SK-N-SH (cell line): ENCODE measurements around the gene ID4. TPM values are rescaled to one million over a fixed set of nuclear protein-coding genes. Genes with fewer than 3 reads are reported as not detected.

Experiments
- CTCF ChIA-PET: fragments of 300-600, 350-600 bp; formaldehyde crosslinking; extraction: SDS; loops from one replicate; lab custom pipeline; 2021; lab: Yijun Ruan, JAX
- POLR2A ChIA-PET: fragments of 350-600 bp; sonication (Branson Sonifier 250); formaldehyde crosslinking; extraction: SDS; loops from one replicate; lab custom pipeline; 2020; ENCODE audit warnings: antibody characterized with exemption, inconsistent platforms; lab: Yijun Ruan, JAX
- DNase-seq: peaks from one replicate; pipeline ENCODE4 v3.0.0; 2012
- H2AFZ ChIP-seq: fragments of 200-600 bp; sonication (generic); 2 replicates; pipeline ENCODE4 v1.8.1; 2016; ENCODE audit warnings: antibody characterized with exemption, mild to moderate bottlenecking, low read depth
- H3F3A ChIP-seq: fragments of 200-600 bp; sonication (generic); replicated peaks from 2 replicates; pipeline ENCODE3; 2016; ENCODE audit warnings: antibody characterized with exemption, mild to moderate bottlenecking; ENCODE audit not compliant: insufficient read depth
- H3K27ac ChIP-seq, 2 experiments: fragments of 200-500 bp in 1 of 2; fragments of 200-600 bp in 1 of 2; sonication (Bioruptor generic) in 1 of 2; sonication (generic), shearing (Covaris generic) in 1 of 2; 2 replicates each; pipeline versions ENCODE4 v1.5.1 to v1.6.1; 2014 to 2016; ENCODE audit warnings: low read depth in 2 of 2, inconsistent platforms in 1 of 2, low read length in 1 of 2, mild to moderate bottlenecking in 1 of 2, mixed read lengths in 1 of 2
- H3K27me3 ChIP-seq: fragments of 200-600 bp; sonication (generic), shearing (Covaris generic); 2 replicates; pipeline ENCODE4 v1.6.1; 2016; ENCODE audit warnings: mixed run types; ENCODE audit not compliant: insufficient read depth
- H3K36me3 ChIP-seq, 2 experiments: fragments of 200-500 bp in 1 of 2; fragments of 200-600 bp in 1 of 2; sonication (Bioruptor generic) in 1 of 2; sonication (generic) in 1 of 2; replicated peaks in 1 of 2; 2 replicates each; pipeline versions ENCODE3 to v1.5.1; 2014 to 2016; ENCODE audit warnings: low read length in 1 of 2, mild to moderate bottlenecking in 1 of 2; ENCODE audit not compliant: insufficient read depth in 2 of 2, control insufficient read depth in 1 of 2
- H3K4me1 ChIP-seq, 2 experiments: fragments of 200-500 bp in 1 of 2; fragments of 200-600 bp in 1 of 2; sonication (Bioruptor generic) in 1 of 2; sonication (generic), shearing (Covaris generic) in 1 of 2; 2 replicates each; pipeline versions ENCODE4 v1.5.1 to v1.6.1; 2014 to 2016; ENCODE audit warnings: low read depth in 1 of 2, low read length in 1 of 2, mixed run types in 1 of 2; ENCODE audit not compliant: insufficient read depth in 2 of 2, control insufficient read depth in 1 of 2
- H3K4me2 ChIP-seq: fragments of 200-600 bp; sonication (generic), shearing (Covaris generic); 2 replicates; pipeline ENCODE4 v1.6.1; 2017; ENCODE audit warnings: mixed run types
- H3K4me3 ChIP-seq, 2 experiments: fragments of 200-500 bp in 1 of 2; fragments of 200-600 bp in 1 of 2; sonication (Bioruptor generic) in 1 of 2; sonication (generic), shearing (Covaris generic) in 1 of 2; 2 replicates each; pipeline versions ENCODE4 v1.5.1 to v1.8.1; 2014 to 2016; ENCODE audit warnings: low read depth in 2 of 2, inconsistent platforms in 1 of 2, low read length in 1 of 2, mild to moderate bottlenecking in 1 of 2, mixed read lengths in 1 of 2, moderate library complexity in 1 of 2
- H3K79me2 ChIP-seq: fragments of 200-600 bp; sonication (generic); 2 replicates; pipeline ENCODE4 v1.8.1; 2017; ENCODE audit warnings: mild to moderate bottlenecking; ENCODE audit not compliant: insufficient read depth
- H3K9ac ChIP-seq: fragments of 200-600 bp; sonication (generic); 2 replicates; pipeline ENCODE4 v1.6.1; 2017; ENCODE audit warnings: mixed run types
- H3K9me2 ChIP-seq: fragments of 200-600 bp; sonication (generic); 2 replicates; pipeline ENCODE4 v1.6.1; 2017; ENCODE audit warnings: mixed run types
- H3K9me3 ChIP-seq: fragments of 200-600 bp; sonication (generic); 2 replicates; pipeline ENCODE4 v1.6.1; 2017; ENCODE audit warnings: mixed run types, mild to moderate bottlenecking, moderate library complexity
- H4K20me1 ChIP-seq: fragments of 200-600 bp; sonication (generic); 2 replicates; pipeline ENCODE4 v1.6.1; 2017; ENCODE audit warnings: mild to moderate bottlenecking, mixed run types; ENCODE audit not compliant: insufficient read depth
- EP300 ChIP-seq, 2 experiments: IDR thresholded peaks; 2 replicates each; pipeline versions ENCODE4 v1.4.0 to v1.6.1; 2012; ENCODE audit warnings: borderline replicate concordance in 1 of 2, low read depth in 1 of 2, low read length in 1 of 2
- EZH2phosphoT487 ChIP-seq: fragments of 200-600 bp; sonication (generic); IDR thresholded peaks from 2 replicates; pipeline ENCODE4 v1.6.1; 2017; ENCODE audit warnings: low read depth, mixed run types, mild to moderate bottlenecking, antibody characterized with exemption, moderate library complexity, borderline replicate concordance
- FOSL2 ChIP-seq: IDR thresholded peaks from 2 replicates; pipeline ENCODE4 v1.4.0; 2012; ENCODE audit warnings: low read depth, mild to moderate bottlenecking, moderate library complexity, borderline replicate concordance
- FOXJ3 ChIP-seq: sonication (generic); formaldehyde crosslinking; IDR thresholded peaks from 2 replicates; pipeline ENCODE4 v1.5.1; 2020; ENCODE audit warnings: mild to moderate bottlenecking, missing genetic modification reagents
- FOXM1 ChIP-seq: IDR thresholded peaks from 2 replicates; pipeline ENCODE4 v1.4.0; 2012; ENCODE audit warnings: low read depth, mild to moderate bottlenecking
- MAX ChIP-seq: IDR thresholded peaks from 2 replicates; pipeline ENCODE4 v1.4.0; 2012; ENCODE audit warnings: low read depth
- MEF2A ChIP-seq: IDR thresholded peaks from 2 replicates; pipeline ENCODE4 v1.4.0; 2012; ENCODE audit warnings: low read depth, borderline replicate concordance
- MXI1 ChIP-seq: IDR thresholded peaks from 2 replicates; pipeline ENCODE4 v1.6.1; 2012; ENCODE audit warnings: mild to moderate bottlenecking, low read depth, low read length, improper control_type of control experiment
- NRF1 ChIP-seq: IDR thresholded peaks from 2 replicates; pipeline ENCODE4 v1.6.1; 2012; ENCODE audit warnings: low read depth, mild to moderate bottlenecking, low read length
- RAD21 ChIP-seq: IDR thresholded peaks from 2 replicates; pipeline ENCODE4 v1.6.1; 2012; ENCODE audit warnings: mild to moderate bottlenecking, low read length
- RCOR1 ChIP-seq: fragments of 150-350 bp; IDR thresholded peaks from 2 replicates; pipeline ENCODE4 v1.6.1; 2017; ENCODE audit warnings: antibody characterized with exemption, low read length
- RFX5 ChIP-seq: IDR thresholded peaks from 2 replicates; pipeline ENCODE4 v1.6.1; 2012; ENCODE audit warnings: mild to moderate bottlenecking, improper control_type of control experiment, low read length
- RXRA ChIP-seq: IDR thresholded peaks from 2 replicates; pipeline ENCODE4 v1.4.0; 2012; ENCODE audit warnings: low read depth, mild to moderate bottlenecking, borderline replicate concordance
- TCF12 ChIP-seq: IDR thresholded peaks from 2 replicates; pipeline ENCODE4 v1.4.0; 2012
- USF2 ChIP-seq: fragments of 150-350 bp; IDR thresholded peaks from 2 replicates; pipeline ENCODE4 v1.6.1; 2017; ENCODE audit warnings: antibody characterized with exemption, low read length, low read depth, borderline replicate concordance
- YY1 ChIP-seq: IDR thresholded peaks from 2 replicates; pipeline ENCODE4 v1.4.0; 2012; ENCODE audit warnings: low read depth, mild to moderate bottlenecking
- ZBTB33 ChIP-seq: IDR thresholded peaks from 2 replicates; pipeline ENCODE4 v1.4.0; 2012; ENCODE audit warnings: low read depth, borderline replicate concordance
- WGBS: methylation state at CpG from one replicate; pipeline ENCODE4 v1.1.6; 2017; ENCODE audit warnings: low lambda C conversion rate; 5-methylcytosine and 5-hydroxymethylcytosine counted together
- polyA plus RNA-seq, 3 experiments: library from polyadenylated mRNA; depleted of rRNA; stranded (reverse); fragments of >200 nt; gene quantifications; 2 replicates each; pipeline ENCODE4 v1.2.3, GENCODE V29; 2012
- TF ChIP-seq, protein P1 (sequence below): fragments of 150-350 bp; IDR thresholded peaks from 2 replicates; pipeline ENCODE4 v1.6.1; 2016; ENCODE audit warnings: mild to moderate bottlenecking, low read depth, low read length

The ID4 gene
- polyA plus RNA-seq, 1 of the 3 experiments (the other 2 are of a cell fraction), result 4.9 TPM

DNA sequence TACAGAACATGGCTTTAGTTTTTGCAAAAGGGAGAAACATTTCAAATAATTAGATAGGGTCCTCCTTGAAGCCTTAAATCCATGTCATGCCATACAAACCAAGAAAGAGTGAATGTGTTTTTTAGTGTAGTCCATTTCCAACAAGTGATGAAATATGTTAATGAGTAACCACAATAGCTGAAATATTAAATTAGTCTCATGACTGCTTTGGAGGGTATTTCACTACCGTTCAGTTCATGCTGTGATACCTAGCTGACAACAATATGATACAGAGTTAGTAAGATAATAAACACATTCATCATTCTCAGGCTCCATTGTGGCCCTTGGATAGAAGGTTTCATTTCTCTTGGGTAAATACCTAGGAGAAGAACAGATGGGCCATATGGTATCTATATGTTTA is 5.8 kb upstream of the ID4 start:
- Histone ChIP-seq H3K4me1 (no peaks in the 10 kb centered on the region), H3F3A (no peaks in the 10 kb centered on the region), H3K4me2 (no peak overlapping the region), H3K9me2 (no peaks in the 10 kb centered on the region), H4K20me1 (no peaks in the 10 kb centered on the region), H3K27me3 (no peaks in the 10 kb centered on the region; the same call in 1 of the 2 replicates), H3K4me3 (no peak overlapping the region), H3K27ac (no peak overlapping the region), H3K36me3 (no peaks in the 10 kb centered on the region), H3K79me2 (no peaks in the 10 kb centered on the region), H2AFZ (no peak overlapping the region), H3K9ac (no peak overlapping the region), H3K9me3 (no peaks in the 10 kb centered on the region)
- POLR2A ChIA-PET, result no interaction called here
- CTCF ChIA-PET, result no interaction called here
- DNase-seq, result no peak
- TF ChIP-seq RXRA (no peak), MXI1 (no peak), MEF2A (no peak), NRF1 (no peak), EZH2phosphoT487 (no peak), FOXM1 (no peak), RFX5 (no peak), EP300 (IDR thresholded peaks at IDR 0.05; ENCODE audit: borderline replicate concordance in 1 of 2, low read depth in 1 of 2, low read length in 1 of 2) (no peak), TCF12 (no peak), RCOR1 (no peak), ZBTB33 (no peak), YY1 (no peak), RAD21 (no peak), MAX (no peak), FOXJ3 (CRISPR knock-in tag) (no peak), FOSL2 (no peak), USF2 (no peak)
- TF ChIP-seq, protein P1, sequence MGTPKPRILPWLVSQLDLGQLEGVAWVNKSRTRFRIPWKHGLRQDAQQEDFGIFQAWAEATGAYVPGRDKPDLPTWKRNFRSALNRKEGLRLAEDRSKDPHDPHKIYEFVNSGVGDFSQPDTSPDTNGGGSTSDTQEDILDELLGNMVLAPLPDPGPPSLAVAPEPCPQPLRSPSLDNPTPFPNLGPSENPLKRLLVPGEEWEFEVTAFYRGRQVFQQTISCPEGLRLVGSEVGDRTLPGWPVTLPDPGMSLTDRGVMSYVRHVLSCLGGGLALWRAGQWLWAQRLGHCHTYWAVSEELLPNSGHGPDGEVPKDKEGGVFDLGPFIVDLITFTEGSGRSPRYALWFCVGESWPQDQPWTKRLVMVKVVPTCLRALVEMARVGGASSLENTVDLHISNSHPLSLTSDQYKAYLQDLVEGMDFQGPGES, result no peak
- 13% methylated on average over 1 of the region's 1 CpG for WGBS
